ENCODE measurements around the gene EPHA2. TPM values are rescaled to one million over a fixed set of nuclear protein-coding genes. Genes with fewer than 3 reads are reported as not detected.

Gene EPHA2
- total and polyA plus RNA-seq, 12 donors: 7.8 to 25.1 (median 11.3) TPM

DNA sequence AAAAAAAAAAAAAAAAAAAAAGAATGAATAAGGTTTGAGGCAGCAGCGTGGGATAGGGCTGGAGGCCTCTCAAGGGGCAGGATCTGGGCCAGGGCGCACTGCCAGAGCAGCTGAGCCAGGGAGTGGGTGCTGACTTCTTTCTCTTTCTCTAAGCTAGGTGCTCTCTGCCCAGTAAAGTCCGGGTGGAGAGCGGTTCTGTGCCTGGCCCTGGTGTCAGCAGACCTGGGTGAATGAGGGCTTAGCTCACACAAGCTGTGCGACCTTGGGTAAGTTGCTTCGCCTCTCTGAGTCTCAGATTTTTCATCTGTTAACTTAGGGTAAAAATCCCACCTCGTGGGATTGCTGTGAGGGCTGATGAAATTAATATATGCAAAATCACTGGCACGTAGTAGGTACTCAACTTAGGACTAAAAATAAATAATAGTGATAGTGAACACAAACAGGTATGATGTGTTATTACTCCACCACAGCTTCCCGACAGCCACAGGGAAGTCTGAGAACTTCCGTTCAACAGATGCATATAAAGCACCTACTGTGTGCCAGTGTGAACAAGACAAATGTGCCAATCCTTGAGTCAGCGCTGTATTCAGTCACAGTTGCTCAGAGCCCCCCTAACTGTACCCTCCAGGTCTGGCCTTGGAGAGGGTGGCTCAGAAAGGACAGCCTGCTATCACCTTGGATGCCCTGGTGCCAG is 80.4 kb downstream of the EPHA2 start:
- Histone ChIP-seq H3K4me3 (no peak overlapping the region), H3K9me3 (no peaks in the 10 kb centered on the region), H3K27me3 (peaks cover 0 to 35% (median 6%) of the 10 kb centered on the region in 7 donors), H3K36me3 (no peaks in the 10 kb centered on the region), H3K27ac (peak overlapping the region in 3 of 10 donors; percentile 31 to 65 (median 58)), H3K4me1 (peaks cover 9 to 53% (median 37%) of the 10 kb centered on the region in 9 donors)
- intact Hi-C loops (cut with DNase I): loop anchor here in 8 of 10 donors (5.0 to 10.0 kb wide), 5 partner anchors 112 to 292 kb away; partner anchors contain the start of gene SZRD1 (in 3 of the 8)
- no peak for TF ChIP-seq CTCF (IDR thresholded peaks at IDR 0.05)
- 61 to 66% methylated on average over 11 of the region's 11 CpGs for WGBS, 2 donors
- ATAC-seq (peak in 4 of 8 donors; percentile 20 to 41 (median 30)), DNase-seq (peak; percentile 50 to 67)

Other genes with a start within 250 kb of the EPHA2 start
- gene ZBTB17, start 180.0 kb downstream of the EPHA2 start, total RNA-seq: 10 to 100 TPM; 16.4 to 25.0 (median 20.4) TPM
- gene ZBTB17, start 180.0 kb downstream of the EPHA2 start, polyA plus RNA-seq: 10 to 100 TPM; 27.3 to 54.9 TPM
- under 1 TPM in 5 of 10 donors, not detected in 5; 0.15 to 0.79 (median 0.28) TPM for gene SRARP, start 151.8 kb downstream of the EPHA2 start, total RNA-seq
- under 1 TPM; 0.35 to 0.95 TPM for gene SRARP, start 151.8 kb downstream of the EPHA2 start, polyA plus RNA-seq
- 1,000 to 10,000 TPM; 4,333 to 6,303 (median 4,923) TPM for gene HSPB7, start 138.0 kb downstream of the EPHA2 start, total RNA-seq
- 1,000 to 10,000 TPM; 5,521 to 6,425 TPM for gene HSPB7, start 138.0 kb downstream of the EPHA2 start, polyA plus RNA-seq
- gene CLCNKA, start 134.0 kb downstream of the EPHA2 start, total RNA-seq: 1 to 10 TPM in 1 of 10 donors, under 1 TPM in 8, not detected in 1; 0.19 to 1.0 (median 0.33) TPM
- under 1 TPM; 0.52 to 0.73 TPM for gene CLCNKA, start 134.0 kb downstream of the EPHA2 start, polyA plus RNA-seq
- 1 to 10 TPM; 1.2 to 3.4 (median 2.0) TPM for gene CLCNKB, start 112.3 kb downstream of the EPHA2 start, total RNA-seq
- 1 to 10 TPM in 1 of 2 donors, under 1 TPM in 1; 0.57 to 2.1 TPM for gene CLCNKB, start 112.3 kb downstream of the EPHA2 start, polyA plus RNA-seq
- 10 to 100 TPM in 1 of 10 donors, 1 to 10 TPM in 8, under 1 TPM in 1; 0.72 to 11.8 (median 2.4) TPM for gene FAM131C, start 82.4 kb downstream of the EPHA2 start, total RNA-seq
- 1 to 10 TPM in 1 of 2 donors, under 1 TPM in 1; 0.86 to 6.4 TPM for gene FAM131C, start 82.4 kb downstream of the EPHA2 start, polyA plus RNA-seq
- 1 to 10 TPM in 7 of 10 donors, under 1 TPM in 3; 0.49 to 3.0 (median 1.6) TPM for gene ARHGEF19, start 56.6 kb upstream of the EPHA2 start, total RNA-seq
- gene ARHGEF19, start 56.6 kb upstream of the EPHA2 start, polyA plus RNA-seq: 1 to 10 TPM; 1.9 to 5.4 TPM
- gene CPLANE2, start 81.1 kb upstream of the EPHA2 start, total RNA-seq: 10 to 100 TPM in 2 of 10 donors, 1 to 10 TPM in 8; 3.9 to 11.1 (median 7.2) TPM
- 1 to 10 TPM; 2.2 to 2.3 TPM for gene CPLANE2, start 81.1 kb upstream of the EPHA2 start, polyA plus RNA-seq
- gene FBXO42, start 196.4 kb upstream of the EPHA2 start, total RNA-seq: 10 to 100 TPM; 17.3 to 26.6 (median 21.4) TPM
- gene FBXO42, start 196.4 kb upstream of the EPHA2 start, polyA plus RNA-seq: 10 to 100 TPM; 12.4 to 14.8 TPM
- 100 to 1,000 TPM in 6 of 10 donors, 10 to 100 TPM in 4; 87.1 to 131 (median 102) TPM for gene SZRD1, start 211.2 kb upstream of the EPHA2 start, total RNA-seq
- gene SZRD1, start 211.2 kb upstream of the EPHA2 start, polyA plus RNA-seq: 100 to 1,000 TPM in 1 of 2 donors, 10 to 100 TPM in 1; 37.8 to 111 TPM

All from heart right ventricle (tissue), 16 donors.